Activated naive CD8-positive, alpha-beta T cell (primary cell): ENCODE results near the gene DHX38.

ENCODE experiments used
- H3K27ac Mint-ChIP-seq: one replicate; pipeline ENCODE4 v1.8.0; 2021; ENCODE audit warnings: mixed read lengths
- H3K27me3 Mint-ChIP-seq: one replicate; pipeline ENCODE4 v1.8.0; 2021; ENCODE audit warnings: mixed read lengths
- H3K36me3 Mint-ChIP-seq: one replicate; pipeline ENCODE4 v1.8.0; 2021; ENCODE audit warnings: mixed read lengths
- H3K4me1 Mint-ChIP-seq: one replicate; pipeline ENCODE4 v1.8.0; 2021; ENCODE audit warnings: low read depth, mixed read lengths
- H3K4me3 Mint-ChIP-seq: one replicate; pipeline ENCODE4 v1.8.0; 2021; ENCODE audit warnings: mild to moderate bottlenecking, mixed read lengths
- H3K9me3 Mint-ChIP-seq: one replicate; pipeline ENCODE4 v1.8.0; 2021; ENCODE audit warnings: low read depth, mixed read lengths

Gene DHX38

DNA sequence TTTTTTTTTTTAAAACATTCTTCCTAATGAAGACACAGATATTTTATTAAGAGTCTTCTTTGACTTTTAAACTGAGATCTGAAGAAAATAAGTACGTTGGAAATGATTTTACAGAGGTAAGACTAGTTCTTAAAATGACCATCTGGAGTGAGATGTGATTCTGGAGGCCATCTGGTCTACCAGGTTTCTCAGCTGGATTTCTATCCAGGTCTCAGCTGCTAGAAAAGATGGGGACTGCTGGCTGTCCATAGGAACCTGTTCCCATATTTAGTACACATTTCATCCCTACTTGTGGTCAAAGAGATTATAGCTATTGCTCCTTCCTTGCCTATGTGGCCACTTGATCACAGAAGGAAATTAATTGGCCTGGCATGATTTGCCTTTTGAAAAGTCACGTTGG, 66.2 kb downstream of the DHX38 start:
- Mint-ChIP-seq H3K27me3 (no peaks in the 10 kb centered on the region), H3K9me3 (no peaks in the 10 kb centered on the region), H3K27ac (no peak overlapping the region), H3K36me3 (peaks cover 5% of the 10 kb centered on the region), H3K4me3 (no peak overlapping the region), H3K4me1 (no peaks in the 10 kb centered on the region)

GRCh38 chr16:72162105-72162692, 68.6 kb downstream of the DHX38 start:
- Mint-ChIP-seq H3K4me1 (no peaks in the 10 kb centered on the region), H3K27ac (no peak overlapping the region), H3K4me3 (no peak overlapping the region), H3K36me3 (peaks cover 5% of the 10 kb centered on the region), H3K9me3 (no peaks in the 10 kb centered on the region), H3K27me3 (no peaks in the 10 kb centered on the region)
